Measurements from ENCODE around the gene STAMBPL1. TPM values are rescaled to one million over a fixed set of nuclear protein-coding genes. Genes with fewer than 3 reads are reported as not detected.
A peak's percentile ranks its signal among the peaks of the same experiment; 100 is the strongest.

Gene STAMBPL1
- total and polyA plus RNA-seq, 2 experiments from 2014 or later = 4.5 to 20.0 TPM

DNA sequence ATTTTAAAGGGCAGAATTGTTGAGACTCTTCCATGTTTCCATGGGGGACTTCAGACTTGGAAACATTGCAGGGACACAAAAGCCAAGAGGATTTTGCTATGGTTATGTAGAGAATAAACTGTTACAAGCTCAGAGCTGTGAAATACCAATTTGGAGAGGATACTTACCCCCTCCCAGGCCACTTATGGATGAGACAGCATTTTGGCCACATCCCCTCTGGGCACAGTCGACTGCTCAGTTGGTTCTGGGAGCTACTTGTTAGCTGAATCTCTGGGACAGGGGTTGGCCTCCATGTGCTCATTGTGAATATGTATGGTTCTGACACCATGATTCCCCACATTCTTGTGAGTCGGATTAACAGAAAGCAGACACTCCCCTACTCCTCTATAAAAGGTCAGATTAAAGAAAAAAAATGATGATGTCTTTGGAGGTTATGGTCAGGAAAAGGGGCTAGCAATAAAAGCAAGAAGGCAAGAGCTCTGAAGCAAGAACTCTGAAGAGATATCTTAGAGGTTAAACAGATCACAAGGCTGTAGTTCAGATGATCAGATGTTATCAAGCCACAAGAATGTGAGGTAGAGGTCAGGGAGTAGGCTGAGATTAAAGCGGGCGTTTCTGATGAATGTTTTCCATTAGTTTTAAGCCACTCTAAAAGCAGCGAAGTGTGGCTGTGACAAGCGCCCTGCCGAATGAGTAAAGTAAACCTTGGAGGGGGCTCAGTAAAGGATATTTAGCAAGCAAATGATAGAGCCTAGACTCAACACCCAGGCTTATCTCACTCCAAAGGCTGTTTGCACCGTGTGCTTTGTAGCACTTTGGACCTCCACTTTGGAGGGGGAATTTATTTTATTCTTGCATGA is 17.2 kb downstream of the STAMBPL1 start:
- H3K4me2 ChIP-seq = peak overlapping the region; percentile 30
- WGBS (ENCODE audit: low lambda C conversion rate, missing lambda C conversion rate) = 10% methylated on average over 8 of the region's 8 CpGs
- H4K20me1 ChIP-seq (ENCODE audit: insufficient read depth, poor library complexity, severe bottlenecking) = no peaks in the 10 kb centered on the region
- H3K9me2 ChIP-seq (replicated peaks; ENCODE audit: insufficient read depth) = no peaks in the 10 kb centered on the region
- DNase-seq (ENCODE audit: low spot score) = peak; percentile 66
- no peak overlapping the region for H3K4me3 ChIP-seq
- H3K36me3 ChIP-seq (replicated peaks; ENCODE audit: insufficient read depth, low read depth) = no peaks in the 10 kb centered on the region
- TF ChIP-seq, protein P1, sequence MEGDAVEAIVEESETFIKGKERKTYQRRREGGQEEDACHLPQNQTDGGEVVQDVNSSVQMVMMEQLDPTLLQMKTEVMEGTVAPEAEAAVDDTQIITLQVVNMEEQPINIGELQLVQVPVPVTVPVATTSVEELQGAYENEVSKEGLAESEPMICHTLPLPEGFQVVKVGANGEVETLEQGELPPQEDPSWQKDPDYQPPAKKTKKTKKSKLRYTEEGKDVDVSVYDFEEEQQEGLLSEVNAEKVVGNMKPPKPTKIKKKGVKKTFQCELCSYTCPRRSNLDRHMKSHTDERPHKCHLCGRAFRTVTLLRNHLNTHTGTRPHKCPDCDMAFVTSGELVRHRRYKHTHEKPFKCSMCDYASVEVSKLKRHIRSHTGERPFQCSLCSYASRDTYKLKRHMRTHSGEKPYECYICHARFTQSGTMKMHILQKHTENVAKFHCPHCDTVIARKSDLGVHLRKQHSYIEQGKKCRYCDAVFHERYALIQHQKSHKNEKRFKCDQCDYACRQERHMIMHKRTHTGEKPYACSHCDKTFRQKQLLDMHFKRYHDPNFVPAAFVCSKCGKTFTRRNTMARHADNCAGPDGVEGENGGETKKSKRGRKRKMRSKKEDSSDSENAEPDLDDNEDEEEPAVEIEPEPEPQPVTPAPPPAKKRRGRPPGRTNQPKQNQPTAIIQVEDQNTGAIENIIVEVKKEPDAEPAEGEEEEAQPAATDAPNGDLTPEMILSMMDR (IDR thresholded peaks at IDR 0.05; ENCODE audit: poor library complexity) = no peak
- TF ChIP-seq EZH2phosphoT487 (IDR thresholded peaks at IDR 0.05; ENCODE audit: low read depth, severe bottlenecking, unreplicated experiment) (no peak), EZH2 (IDR thresholded peaks at IDR 0.05; ENCODE audit: borderline replicate concordance) (no peak)
- no peak overlapping the region for H2AFZ ChIP-seq
- H3K27ac ChIP-seq = peak overlapping the region; percentile 96
- H3K79me2 ChIP-seq = peaks cover 9% of the 10 kb centered on the region
- H3K9me3 ChIP-seq (ENCODE audit: low read depth) = no peaks in the 10 kb centered on the region
- peaks cover 43% of the 10 kb centered on the region for H3K4me1 ChIP-seq (ENCODE audit: insufficient read depth)
- H3K27me3 ChIP-seq = no peaks in the 10 kb centered on the region

DNA sequence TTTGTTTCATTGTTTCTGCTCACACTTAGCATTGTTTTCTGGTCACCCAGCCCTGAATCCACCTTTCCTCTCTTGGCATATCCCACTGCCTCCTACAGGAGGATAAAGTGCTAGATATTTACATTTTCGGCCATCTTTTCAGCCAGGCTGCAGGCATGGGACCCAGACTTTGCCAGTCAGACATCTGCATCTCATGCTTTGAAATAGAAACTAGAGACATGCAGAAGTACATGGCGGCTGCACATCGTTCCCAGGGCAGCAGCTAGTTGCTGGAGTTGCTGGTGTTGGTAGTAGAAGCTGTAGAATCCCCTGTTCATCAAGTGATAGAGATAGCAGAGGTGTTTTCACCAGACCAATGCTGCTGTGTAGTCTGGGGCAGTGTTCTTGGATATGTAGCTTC is 18.7 kb downstream of the STAMBPL1 start:
- Histone ChIP-seq H3K9me2 (replicated peaks; ENCODE audit: insufficient read depth) (no peaks in the 10 kb centered on the region), H2AFZ (no peak overlapping the region), H3K9me3 (ENCODE audit: low read depth) (no peaks in the 10 kb centered on the region), H4K20me1 (ENCODE audit: insufficient read depth, poor library complexity, severe bottlenecking) (no peaks in the 10 kb centered on the region), H3K4me1 (ENCODE audit: insufficient read depth) (peaks cover 43% of the 10 kb centered on the region), H3K27ac (peak overlapping the region; percentile 96), H3K79me2 (peaks cover 9% of the 10 kb centered on the region), H3K4me2 (no peak overlapping the region), H3K36me3 (replicated peaks; ENCODE audit: insufficient read depth, low read depth) (no peaks in the 10 kb centered on the region), H3K4me3 (no peak overlapping the region), H3K27me3 (no peaks in the 10 kb centered on the region)
- no peak for DNase-seq (ENCODE audit: low spot score)
- TF ChIP-seq, protein P1 (IDR thresholded peaks at IDR 0.05; ENCODE audit: poor library complexity) = no peak
- TF ChIP-seq EZH2 (IDR thresholded peaks at IDR 0.05; ENCODE audit: borderline replicate concordance) = no peak
- no peak for TF ChIP-seq EZH2phosphoT487 (IDR thresholded peaks at IDR 0.05; ENCODE audit: low read depth, severe bottlenecking, unreplicated experiment)
- 93% methylated on average over 3 of the region's 3 CpGs for WGBS (ENCODE audit: low lambda C conversion rate, missing lambda C conversion rate)

DNA sequence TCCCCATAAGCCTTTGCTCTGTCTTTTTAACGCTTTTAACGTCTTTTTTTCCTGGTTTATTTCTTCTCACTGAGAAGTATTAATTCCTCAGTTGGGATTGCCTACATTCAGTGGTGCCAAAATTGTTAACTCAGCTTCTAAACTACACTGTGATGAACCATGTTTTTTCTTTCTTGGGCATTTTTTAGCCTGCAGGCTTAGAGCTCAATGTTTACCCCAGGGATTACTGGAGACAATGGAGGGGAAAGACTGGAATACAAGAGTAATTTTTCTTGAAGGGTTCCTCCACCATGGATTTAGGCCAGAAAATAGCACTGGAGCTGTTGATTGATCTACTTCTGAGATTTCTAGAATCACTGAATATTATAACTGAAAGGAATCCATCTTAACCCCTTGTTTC is 19.8 kb downstream of the STAMBPL1 start:
- Histone ChIP-seq H3K4me3 (no peak overlapping the region), H3K27ac (peak overlapping the region; percentile 33), H3K36me3 (replicated peaks; ENCODE audit: insufficient read depth, low read depth) (no peaks in the 10 kb centered on the region), H3K9me3 (ENCODE audit: low read depth) (no peaks in the 10 kb centered on the region), H3K27me3 (no peaks in the 10 kb centered on the region), H2AFZ (no peak overlapping the region), H3K4me1 (ENCODE audit: insufficient read depth) (peaks cover 41% of the 10 kb centered on the region), H3K4me2 (no peak overlapping the region), H3K9me2 (replicated peaks; ENCODE audit: insufficient read depth) (no peaks in the 10 kb centered on the region), H4K20me1 (ENCODE audit: insufficient read depth, poor library complexity, severe bottlenecking) (no peaks in the 10 kb centered on the region), H3K79me2 (peaks cover 9% of the 10 kb centered on the region)
- TF ChIP-seq EZH2phosphoT487 (IDR thresholded peaks at IDR 0.05; ENCODE audit: low read depth, severe bottlenecking, unreplicated experiment) = no peak
- no peak for TF ChIP-seq EZH2 (IDR thresholded peaks at IDR 0.05; ENCODE audit: borderline replicate concordance)
- TF ChIP-seq, protein P1 (IDR thresholded peaks at IDR 0.05; ENCODE audit: poor library complexity) = no peak
- WGBS (ENCODE audit: low lambda C conversion rate, missing lambda C conversion rate) = 74% methylated on average over 2 of the region's 2 CpGs
- no peak for DNase-seq (ENCODE audit: low spot score)
